Neural progenitor cell (in vitro differentiated cells): Measurements from ENCODE around the gene ZSWIM2. TPM values are rescaled to one million over a fixed set of nuclear protein-coding genes. Genes with fewer than 3 reads are reported as not detected.

Experiments
- DNase-seq: peaks from one replicate; pipeline ENCODE4 v3.0.0-alpha.2; 2016; ENCODE audit warnings: low spot score
- H2AFZ ChIP-seq: fragments of 200-600 bp; sonication (generic); replicated peaks from 2 replicates; pipeline ENCODE4 v1.6.1; 2016; ENCODE audit warnings: antibody characterized with exemption
- H3F3A ChIP-seq: fragments of 200-600 bp; sonication (generic); 2 replicates; pipeline ENCODE4 v1.6.1; 2016; ENCODE audit warnings: antibody characterized with exemption, low read depth
- H3K27ac ChIP-seq: fragments of 200-600 bp; sonication (generic); 2 replicates; pipeline ENCODE4 v1.5.1; 2016; ENCODE audit warnings: mild to moderate bottlenecking
- H3K27me3 ChIP-seq: fragments of 200-600 bp; sonication (generic); 2 replicates; pipeline ENCODE4 v1.6.1; 2016; ENCODE audit warnings: mild to moderate bottlenecking, moderate library complexity
- H3K36me3 ChIP-seq: fragments of 200-600 bp; sonication (generic); 2 replicates; pipeline ENCODE4 v1.5.1; 2016
- H3K4me1 ChIP-seq: fragments of 200-600 bp; sonication (generic); 2 replicates; pipeline ENCODE4 v1.6.1; 2016; ENCODE audit warnings: mixed run types
- H3K4me2 ChIP-seq: fragments of 200-600 bp; sonication (generic); 2 replicates; pipeline ENCODE4 v1.6.1; 2016
- H3K4me3 ChIP-seq: fragments of 200-600 bp; sonication (generic); 2 replicates; pipeline ENCODE4 v1.5.1; 2016
- H3K79me2 ChIP-seq: fragments of 200-600 bp; sonication (generic); 2 replicates; pipeline ENCODE4 v1.6.1; 2016; ENCODE audit warnings: low read depth
- H3K9ac ChIP-seq: fragments of 200-600 bp; sonication (generic); 2 replicates; pipeline ENCODE4 v1.6.1; 2016
- H3K9me3 ChIP-seq: fragments of 200-600 bp; sonication (generic); 2 replicates; pipeline ENCODE4 v1.5.1; 2016; ENCODE audit warnings: low read depth
- H4K20me1 ChIP-seq: fragments of 200-600 bp; sonication (generic); 2 replicates; pipeline ENCODE4 v1.6.1; 2016; ENCODE audit warnings: low read depth
- H3K27ac Mint-ChIP-seq: 3 replicates; pipeline ENCODE4 v1.8.0; 2021; ENCODE audit warnings: mixed read lengths
- H3K27me3 Mint-ChIP-seq: 2 replicates; pipeline ENCODE4 v1.8.0; 2022; ENCODE audit warnings: low read depth, mild to moderate bottlenecking, inconsistent platforms, moderate library complexity, mixed read lengths; ENCODE audit not compliant: insufficient read depth
- H3K36me3 Mint-ChIP-seq: 3 replicates; pipeline ENCODE4 v1.8.0; 2021; ENCODE audit warnings: mixed read lengths
- H3K4me1 Mint-ChIP-seq: 3 replicates; pipeline ENCODE4 v1.8.0; 2021; ENCODE audit warnings: mixed read lengths
- H3K4me3 Mint-ChIP-seq: 3 replicates; pipeline ENCODE4 v1.8.0; 2021; ENCODE audit warnings: mild to moderate bottlenecking, moderate library complexity, mixed read lengths
- H3K9me3 Mint-ChIP-seq: 3 replicates; pipeline ENCODE4 v1.8.0; 2020; ENCODE audit warnings: mixed read lengths
- CTCF ChIP-seq: fragments of 200-600 bp; sonication (generic); IDR thresholded peaks from 2 replicates; pipeline ENCODE4 v1.5.1; 2017; ENCODE audit warnings: antibody characterized with exemption, mild to moderate bottlenecking
- EZH2 ChIP-seq: fragments of 200-600 bp; sonication (generic); IDR thresholded peaks from 2 replicates; pipeline ENCODE4 v1.6.1; 2017; ENCODE audit warnings: antibody characterized with exemption, mild to moderate bottlenecking, moderate library complexity
- EZH2phosphoT487 ChIP-seq: fragments of 200-600 bp; sonication (generic); IDR thresholded peaks from 2 replicates; pipeline ENCODE4 v1.6.1; 2017; ENCODE audit warnings: antibody characterized with exemption
- total RNA-seq: library from RNA; depleted of rRNA; stranded (reverse); fragments of >200 nt; gene quantifications from 2 replicates; pipeline ENCODE4 v1.2.3, GENCODE V29; 2015; ENCODE audit warnings: low replicate concordance

ZSWIM2 gene
- total RNA-seq, 1 donor from 2014 or later, result 0.39 TPM

DNA sequence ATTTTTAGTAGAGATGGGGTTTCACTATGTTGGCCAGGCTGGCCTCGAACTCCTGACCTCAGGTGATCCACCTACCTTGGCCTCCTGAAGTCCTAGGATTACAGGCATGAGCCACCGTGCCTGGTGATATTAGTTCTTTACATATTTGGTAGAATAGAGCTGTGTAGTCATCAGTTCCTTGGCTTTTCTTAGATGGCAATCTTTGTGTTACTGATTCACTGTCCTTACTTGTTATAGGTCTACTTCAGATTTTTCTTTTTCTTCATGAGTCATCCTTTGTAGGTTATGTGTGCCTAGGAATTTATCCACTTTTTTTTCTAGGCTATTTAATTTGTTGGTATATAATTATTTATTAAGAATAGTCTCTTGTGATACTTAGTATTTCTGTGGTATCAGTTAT lies 30.3 kb upstream of the ZSWIM2 start:
- Histone ChIP-seq H3F3A (no peaks in the 10 kb centered on the region), H4K20me1 (no peaks in the 10 kb centered on the region), H3K36me3 (no peaks in the 10 kb centered on the region), H3K9ac (no peak overlapping the region), H3K9me3 (no peaks in the 10 kb centered on the region), H3K27me3 (no peaks in the 10 kb centered on the region), H3K27ac (no peak overlapping the region), H2AFZ (no peak overlapping the region), H3K4me1 (peaks cover 4% of the 10 kb centered on the region), H3K4me2 (no peak overlapping the region), H3K79me2 (no peaks in the 10 kb centered on the region), H3K4me3 (no peak overlapping the region)
- TF ChIP-seq EZH2phosphoT487 (no peak), EZH2 (no peak), CTCF (no peak)
- Mint-ChIP-seq H3K36me3 (peaks cover 3% of the 10 kb centered on the region), H3K9me3 (peaks cover 23% of the 10 kb centered on the region), H3K27me3 (no peaks in the 10 kb centered on the region), H3K4me3 (no peak overlapping the region), H3K4me1 (no peaks in the 10 kb centered on the region), H3K27ac (no peak overlapping the region)
- no peak for DNase-seq

GRCh38 chr2:186874713-186875112 lies 25.7 kb upstream of the ZSWIM2 start:
- Histone ChIP-seq H3K27ac (no peak overlapping the region), H3K4me1 (no peaks in the 10 kb centered on the region), H3K36me3 (no peaks in the 10 kb centered on the region), H2AFZ (no peak overlapping the region), H3K79me2 (no peaks in the 10 kb centered on the region), H3F3A (no peaks in the 10 kb centered on the region), H3K4me2 (no peak overlapping the region), H3K27me3 (no peaks in the 10 kb centered on the region), H4K20me1 (no peaks in the 10 kb centered on the region), H3K4me3 (no peak overlapping the region), H3K9me3 (no peaks in the 10 kb centered on the region), H3K9ac (no peak overlapping the region)
- Mint-ChIP-seq H3K4me1 (no peaks in the 10 kb centered on the region), H3K4me3 (no peak overlapping the region), H3K27ac (no peak overlapping the region), H3K36me3 (no peaks in the 10 kb centered on the region), H3K9me3 (peaks cover 6% of the 10 kb centered on the region), H3K27me3 (no peaks in the 10 kb centered on the region)
- no peak for TF ChIP-seq EZH2phosphoT487
- TF ChIP-seq EZH2, result no peak
- no peak for TF ChIP-seq CTCF
- no peak for DNase-seq

GRCh38 chr2:186871881-186872280 lies 22.9 kb upstream of the ZSWIM2 start:
- Histone ChIP-seq H3K9me3 (no peaks in the 10 kb centered on the region), H4K20me1 (no peaks in the 10 kb centered on the region), H3K36me3 (no peaks in the 10 kb centered on the region), H3K79me2 (no peaks in the 10 kb centered on the region), H3K27ac (no peak overlapping the region), H3K4me1 (no peaks in the 10 kb centered on the region), H3K27me3 (no peaks in the 10 kb centered on the region), H3K4me3 (no peak overlapping the region), H3K4me2 (no peak overlapping the region), H3K9ac (no peak overlapping the region), H2AFZ (no peak overlapping the region), H3F3A (no peaks in the 10 kb centered on the region)
- Mint-ChIP-seq H3K27me3 (no peaks in the 10 kb centered on the region), H3K4me1 (no peaks in the 10 kb centered on the region), H3K36me3 (no peaks in the 10 kb centered on the region), H3K4me3 (no peak overlapping the region), H3K9me3 (peaks cover 3% of the 10 kb centered on the region), H3K27ac (no peak overlapping the region)
- no peak for TF ChIP-seq EZH2
- no peak for TF ChIP-seq EZH2phosphoT487
- TF ChIP-seq CTCF, result no peak
- no peak for DNase-seq
